Measurements from ENCODE around the gene SLIT3.
"Not testable (repeated sequence)": the region's sequence is repeated elsewhere in the genome, so short reads cannot be mapped to it uniquely, and the experiment has no call there.

Gene SLIT3

GRCh38 chr5:169132302-169132660 lies 168.7 kb downstream of the SLIT3 start:
- DNase-seq: no peak

- DNase-seq: no peak
Observed at GRCh38 chr5:169131616-169132301, 169.2 kb downstream of the SLIT3 start.

GRCh38 chr5:169128679-169129078 lies 172.3 kb downstream of the SLIT3 start:
- DNase-seq: no peak

GRCh38 chr5:169127431-169127830 lies 173.5 kb downstream of the SLIT3 start:
- DNase-seq: no peak

GRCh38 chr5:169126481-169127021 lies 174.4 kb downstream of the SLIT3 start:
- no peak for DNase-seq

GRCh38 chr5:169125571-169125970 lies 175.4 kb downstream of the SLIT3 start:
- no peak for DNase-seq

GRCh38 chr5:169122951-169123350 lies 178.0 kb downstream of the SLIT3 start:
- DNase-seq: no peak

GRCh38 chr5:169121630-169122420 lies 179.1 kb downstream of the SLIT3 start:
- no peak for DNase-seq

- no peak for DNase-seq
Observed at GRCh38 chr5:169119288-169120048, 181.5 kb downstream of the SLIT3 start.

GRCh38 chr5:169116961-169117461 lies 183.9 kb downstream of the SLIT3 start:
- no peak for DNase-seq

- no peak for DNase-seq
Observed at GRCh38 chr5:169115461-169116124, 185.3 kb downstream of the SLIT3 start.

- DNase-seq: no peak
Observed at GRCh38 chr5:169114466-169115065, 186.4 kb downstream of the SLIT3 start.

GRCh38 chr5:169112016-169112415 lies 188.9 kb downstream of the SLIT3 start:
- no peak for DNase-seq

- no peak for DNase-seq
Observed at GRCh38 chr5:169106911-169107706, 193.8 kb downstream of the SLIT3 start.

- not testable (repeated sequence) for DNase-seq
Observed at GRCh38 chr5:169105582-169105981, 195.4 kb downstream of the SLIT3 start.

- no peak for DNase-seq
Observed at GRCh38 chr5:169104937-169105494, 195.9 kb downstream of the SLIT3 start.

- no peak for DNase-seq
Observed at GRCh38 chr5:169103586-169104181, 197.3 kb downstream of the SLIT3 start.

GRCh38 chr5:169101966-169102365 lies 199.0 kb downstream of the SLIT3 start:
- DNase-seq: no peak

GRCh38 chr5:169100735-169101075 lies 200.2 kb downstream of the SLIT3 start:
- no peak for DNase-seq
